Gastrocnemius medialis (tissue), 4 donors: ENCODE data around the gene NRG3.

ENCODE experiments used
- POLR2A ChIP-seq, 2 donors: fragments of 450-650 bp; IDR thresholded peaks; one replicate each; pipeline ENCODE4 v1.6.1; 2017; ENCODE audit warnings: antibody characterized with exemption in 2 of 2, mild to moderate bottlenecking in 2 of 2, moderate library complexity in 2 of 2
- TF ChIP-seq, protein P1 (sequence below), 5 experiments: fragments of 450-650 bp in 3 of 5; fragments of 200-600 bp in 2 of 5; sonication (generic) in 2 of 5; IDR thresholded peaks in 4 of 5; conservative IDR thresholded peaks in 1 of 5; 1 replicate in 4 of 5; 2 replicates in 1 of 5; pipeline ENCODE4 v1.5.1; 2016 to 2019; ENCODE audit warnings: antibody characterized with exemption in 5 of 5, mild to moderate bottlenecking in 3 of 5, moderate library complexity in 3 of 5

DNA sequence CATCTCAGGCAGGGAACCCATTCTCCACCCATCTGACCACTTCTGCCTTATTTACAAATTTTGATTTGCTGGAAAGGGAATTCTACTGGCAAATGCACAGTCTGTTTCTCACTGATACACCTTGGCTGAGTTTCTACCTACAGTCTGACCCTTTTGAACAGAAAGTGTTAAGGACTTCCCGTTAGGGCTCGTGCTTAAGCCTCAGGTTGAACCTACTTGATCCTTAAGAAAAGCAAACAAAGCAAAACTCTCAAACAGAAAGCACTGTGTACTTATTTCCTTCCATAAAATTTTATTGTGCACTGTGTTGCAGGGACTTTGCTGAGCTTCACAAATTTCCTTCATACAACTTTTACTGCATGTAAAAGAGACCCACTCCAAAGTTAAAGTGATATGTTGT lies 367.8 kb downstream of the NRG3 start:
- TF ChIP-seq, protein P1, sequence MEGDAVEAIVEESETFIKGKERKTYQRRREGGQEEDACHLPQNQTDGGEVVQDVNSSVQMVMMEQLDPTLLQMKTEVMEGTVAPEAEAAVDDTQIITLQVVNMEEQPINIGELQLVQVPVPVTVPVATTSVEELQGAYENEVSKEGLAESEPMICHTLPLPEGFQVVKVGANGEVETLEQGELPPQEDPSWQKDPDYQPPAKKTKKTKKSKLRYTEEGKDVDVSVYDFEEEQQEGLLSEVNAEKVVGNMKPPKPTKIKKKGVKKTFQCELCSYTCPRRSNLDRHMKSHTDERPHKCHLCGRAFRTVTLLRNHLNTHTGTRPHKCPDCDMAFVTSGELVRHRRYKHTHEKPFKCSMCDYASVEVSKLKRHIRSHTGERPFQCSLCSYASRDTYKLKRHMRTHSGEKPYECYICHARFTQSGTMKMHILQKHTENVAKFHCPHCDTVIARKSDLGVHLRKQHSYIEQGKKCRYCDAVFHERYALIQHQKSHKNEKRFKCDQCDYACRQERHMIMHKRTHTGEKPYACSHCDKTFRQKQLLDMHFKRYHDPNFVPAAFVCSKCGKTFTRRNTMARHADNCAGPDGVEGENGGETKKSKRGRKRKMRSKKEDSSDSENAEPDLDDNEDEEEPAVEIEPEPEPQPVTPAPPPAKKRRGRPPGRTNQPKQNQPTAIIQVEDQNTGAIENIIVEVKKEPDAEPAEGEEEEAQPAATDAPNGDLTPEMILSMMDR (IDR thresholded peaks at IDR 0.05 in 4 of 5, conservative IDR thresholded peaks at IDR 0.05 in 1 of 5) = no peak
- no peak for TF ChIP-seq POLR2A (IDR thresholded peaks at IDR 0.05)
